Cardiac fibroblast (primary cell): ENCODE results near the gene GAA.

ENCODE experiments used
- DNase-seq, 2 donors: peaks; one replicate each; pipeline versions ENCODE4 v3.0.0 to v3.0.0-alpha.2; 2010; ENCODE audit warnings: low read depth in 2 of 2
- H3K4me3 ChIP-seq, 2 donors: replicated peaks in 1 of 2; 1 replicate in 1 of 2; 2 replicates in 1 of 2; pipeline ENCODE4 v1.5.1; 2011; ENCODE audit warnings: low read depth in 2 of 2, low read length in 2 of 2, mild to moderate bottlenecking in 2 of 2, moderate library complexity in 1 of 2
- TF ChIP-seq, protein P1 (sequence below): IDR thresholded peaks from one replicate; pipeline ENCODE4 v1.5.1; 2011; ENCODE audit warnings: low read depth, mild to moderate bottlenecking, low read length, inconsistent platforms

The GAA gene

DNA sequence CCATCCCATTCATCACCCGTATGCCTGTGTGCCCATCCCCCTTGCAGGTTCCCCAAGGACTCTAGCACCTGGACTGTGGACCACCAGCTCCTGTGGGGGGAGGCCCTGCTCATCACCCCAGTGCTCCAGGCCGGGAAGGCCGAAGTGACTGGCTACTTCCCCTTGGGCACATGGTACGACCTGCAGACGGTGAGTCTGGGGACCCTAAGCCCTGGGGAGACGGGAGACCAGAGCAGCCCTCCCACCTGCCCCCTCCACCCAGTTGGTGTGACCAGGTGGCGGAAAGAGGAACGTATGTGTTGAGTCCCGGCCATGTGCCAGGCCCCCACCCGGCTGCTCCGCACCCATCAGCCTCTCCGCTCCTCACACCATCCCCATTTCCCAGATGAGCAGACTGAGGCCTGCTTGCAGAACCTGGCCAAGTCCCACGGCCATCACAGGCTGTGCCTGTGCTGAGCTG, 15.6 kb downstream of the GAA start:
- TF ChIP-seq, protein P1, sequence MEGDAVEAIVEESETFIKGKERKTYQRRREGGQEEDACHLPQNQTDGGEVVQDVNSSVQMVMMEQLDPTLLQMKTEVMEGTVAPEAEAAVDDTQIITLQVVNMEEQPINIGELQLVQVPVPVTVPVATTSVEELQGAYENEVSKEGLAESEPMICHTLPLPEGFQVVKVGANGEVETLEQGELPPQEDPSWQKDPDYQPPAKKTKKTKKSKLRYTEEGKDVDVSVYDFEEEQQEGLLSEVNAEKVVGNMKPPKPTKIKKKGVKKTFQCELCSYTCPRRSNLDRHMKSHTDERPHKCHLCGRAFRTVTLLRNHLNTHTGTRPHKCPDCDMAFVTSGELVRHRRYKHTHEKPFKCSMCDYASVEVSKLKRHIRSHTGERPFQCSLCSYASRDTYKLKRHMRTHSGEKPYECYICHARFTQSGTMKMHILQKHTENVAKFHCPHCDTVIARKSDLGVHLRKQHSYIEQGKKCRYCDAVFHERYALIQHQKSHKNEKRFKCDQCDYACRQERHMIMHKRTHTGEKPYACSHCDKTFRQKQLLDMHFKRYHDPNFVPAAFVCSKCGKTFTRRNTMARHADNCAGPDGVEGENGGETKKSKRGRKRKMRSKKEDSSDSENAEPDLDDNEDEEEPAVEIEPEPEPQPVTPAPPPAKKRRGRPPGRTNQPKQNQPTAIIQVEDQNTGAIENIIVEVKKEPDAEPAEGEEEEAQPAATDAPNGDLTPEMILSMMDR = no peak
- no peak overlapping the region for H3K4me3 ChIP-seq
- DNase-seq = no peak

DNA sequence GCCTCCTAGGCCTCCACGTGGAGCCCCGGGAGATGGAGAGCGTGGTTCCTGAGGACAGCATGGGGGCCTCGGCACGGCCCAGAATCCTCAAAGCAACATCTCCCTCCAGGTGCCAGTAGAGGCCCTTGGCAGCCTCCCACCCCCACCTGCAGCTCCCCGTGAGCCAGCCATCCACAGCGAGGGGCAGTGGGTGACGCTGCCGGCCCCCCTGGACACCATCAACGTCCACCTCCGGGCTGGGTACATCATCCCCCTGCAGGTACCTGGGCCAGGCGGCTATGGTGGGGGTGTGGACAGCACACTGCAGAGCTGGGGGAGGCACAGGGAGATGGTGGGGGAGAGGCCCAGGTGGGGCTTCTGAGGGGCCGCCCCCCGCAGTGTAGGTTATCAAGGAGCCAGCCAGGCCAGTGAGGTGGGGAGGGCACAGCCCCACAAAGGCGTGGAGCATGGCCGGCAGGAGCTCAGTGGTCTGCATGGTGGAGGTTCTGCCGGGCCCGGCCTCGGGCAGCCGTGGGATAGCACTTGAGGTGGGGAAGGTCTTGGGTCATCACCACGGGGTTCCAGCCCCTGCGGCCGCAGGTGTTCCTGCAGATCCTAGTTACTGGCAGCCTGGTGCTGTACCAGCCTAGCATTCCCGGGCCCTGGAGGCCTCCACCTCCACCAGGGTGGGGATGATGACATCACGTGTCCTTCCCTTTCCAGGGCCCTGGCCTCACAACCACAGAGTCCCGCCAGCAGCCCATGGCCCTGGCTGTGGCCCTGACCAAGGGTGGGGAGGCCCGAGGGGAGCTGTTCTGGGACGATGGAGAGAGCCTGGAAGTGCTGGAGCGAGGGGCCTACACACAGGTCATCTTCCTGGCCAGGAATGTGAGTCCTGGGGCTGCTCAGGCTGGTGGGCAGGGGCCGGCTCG, 16.4 kb downstream of the GAA start:
- no peak overlapping the region for H3K4me3 ChIP-seq
- TF ChIP-seq, protein P1 = no peak
- DNase-seq = no peak

DNA sequence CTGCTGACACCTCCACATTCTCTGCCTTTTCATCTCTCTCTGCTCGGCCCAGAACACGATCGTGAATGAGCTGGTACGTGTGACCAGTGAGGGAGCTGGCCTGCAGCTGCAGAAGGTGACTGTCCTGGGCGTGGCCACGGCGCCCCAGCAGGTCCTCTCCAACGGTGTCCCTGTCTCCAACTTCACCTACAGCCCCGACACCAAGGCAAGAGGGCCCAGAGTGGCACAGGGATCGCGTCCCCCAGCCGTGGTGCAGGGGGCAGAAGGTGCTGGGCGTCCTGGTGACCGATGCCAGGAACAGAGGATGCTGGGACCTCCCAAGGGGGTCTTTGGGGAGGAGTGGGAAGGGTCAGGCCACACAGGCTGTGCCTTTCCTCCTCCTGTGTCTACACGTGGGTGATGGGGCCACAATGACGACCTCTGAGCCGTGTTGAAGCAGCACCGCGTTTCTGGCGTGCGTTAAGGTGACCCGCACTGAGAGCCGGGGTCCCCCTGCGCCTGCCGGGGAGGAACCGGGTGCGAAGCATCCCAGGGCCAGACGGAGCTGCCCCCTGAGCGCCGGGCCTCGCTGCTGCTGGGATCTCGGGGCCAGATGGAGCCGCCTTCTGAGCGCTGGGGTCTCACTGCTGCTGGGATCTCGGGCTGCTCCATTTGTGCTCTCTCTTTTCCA, 17.4 kb downstream of the GAA start:
- DNase-seq = no peak
- H3K4me3 ChIP-seq = no peak overlapping the region
- TF ChIP-seq, protein P1 = no peak

DNA sequence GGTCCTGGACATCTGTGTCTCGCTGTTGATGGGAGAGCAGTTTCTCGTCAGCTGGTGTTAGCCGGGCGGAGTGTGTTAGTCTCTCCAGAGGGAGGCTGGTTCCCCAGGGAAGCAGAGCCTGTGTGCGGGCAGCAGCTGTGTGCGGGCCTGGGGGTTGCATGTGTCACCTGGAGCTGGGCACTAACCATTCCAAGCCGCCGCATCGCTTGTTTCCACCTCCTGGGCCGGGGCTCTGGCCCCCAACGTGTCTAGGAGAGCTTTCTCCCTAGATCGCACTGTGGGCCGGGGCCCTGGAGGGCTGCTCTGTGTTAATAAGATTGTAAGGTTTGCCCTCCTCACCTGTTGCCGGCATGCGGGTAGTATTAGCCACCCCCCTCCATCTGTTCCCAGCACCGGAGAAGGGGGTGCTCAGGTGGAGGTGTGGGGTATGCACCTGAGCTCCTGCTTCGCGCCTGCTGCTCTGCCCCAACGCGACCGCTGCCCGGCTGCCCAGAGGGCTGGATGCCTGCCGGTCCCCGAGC, 17.9 kb downstream of the GAA start:
- no peak for DNase-seq
- H3K4me3 ChIP-seq = no peak overlapping the region
- TF ChIP-seq, protein P1 = no peak

DNA sequence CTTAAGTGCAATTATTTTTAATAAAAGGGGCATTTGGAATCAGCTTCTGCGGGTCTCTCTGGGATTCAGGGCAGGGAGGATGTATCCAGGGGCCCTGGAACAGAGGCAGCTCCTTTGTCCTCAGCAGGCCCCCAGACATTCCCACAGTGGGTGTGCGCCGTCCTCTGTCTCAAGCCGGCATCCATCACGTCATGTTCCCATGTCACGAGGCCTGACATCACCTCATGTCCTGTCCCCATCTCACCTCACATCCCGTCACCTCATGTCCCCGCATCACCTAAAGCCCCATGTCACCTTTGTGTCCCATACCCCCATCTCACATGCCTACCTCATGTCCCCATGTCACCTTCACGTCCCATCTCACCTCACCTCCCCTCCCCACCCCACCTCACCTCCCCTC, 18.5 kb downstream of the GAA start:
- H3K4me3 ChIP-seq = no peak overlapping the region
- no peak for DNase-seq
- TF ChIP-seq, protein P1 = no peak

DNA sequence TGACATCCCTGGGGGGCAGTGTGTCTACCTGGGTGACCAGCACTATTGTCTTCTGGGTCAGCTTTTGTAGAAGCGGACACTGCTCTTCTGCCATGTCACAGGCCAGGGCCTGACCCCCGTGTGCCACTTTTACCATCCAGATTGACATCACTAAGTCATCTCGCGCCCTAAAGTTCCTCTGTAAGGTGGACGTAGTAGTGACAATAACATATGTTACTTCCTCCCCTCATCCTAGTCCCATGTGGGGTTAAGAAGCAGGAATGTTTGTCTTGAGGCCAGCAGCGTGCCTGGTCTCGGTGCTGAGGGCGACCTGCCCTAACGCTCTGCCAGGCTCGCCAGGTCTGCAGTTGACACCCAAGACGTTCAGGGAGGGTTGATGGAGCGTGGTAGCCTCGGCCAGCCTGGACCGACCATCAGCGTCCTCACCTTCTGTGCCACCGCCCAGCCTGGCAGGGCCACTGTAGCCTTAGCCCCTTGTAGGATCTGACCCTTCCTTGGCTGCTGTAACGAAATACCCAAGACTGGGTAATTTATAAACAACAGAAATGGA, 20.7 kb downstream of the GAA start:
- TF ChIP-seq, protein P1 = no peak
- no peak overlapping the region for H3K4me3 ChIP-seq
- DNase-seq = no peak
